ENCODE results near the gene WWC2. TPM values are rescaled to one million over a fixed set of nuclear protein-coding genes. Genes with fewer than 3 reads are reported as not detected.
A peak's percentile ranks its signal among the peaks of the same experiment; 100 is the strongest.

Gene WWC2
- total RNA-seq, 1 donor from 2014 or later: 18.2 TPM

DNA sequence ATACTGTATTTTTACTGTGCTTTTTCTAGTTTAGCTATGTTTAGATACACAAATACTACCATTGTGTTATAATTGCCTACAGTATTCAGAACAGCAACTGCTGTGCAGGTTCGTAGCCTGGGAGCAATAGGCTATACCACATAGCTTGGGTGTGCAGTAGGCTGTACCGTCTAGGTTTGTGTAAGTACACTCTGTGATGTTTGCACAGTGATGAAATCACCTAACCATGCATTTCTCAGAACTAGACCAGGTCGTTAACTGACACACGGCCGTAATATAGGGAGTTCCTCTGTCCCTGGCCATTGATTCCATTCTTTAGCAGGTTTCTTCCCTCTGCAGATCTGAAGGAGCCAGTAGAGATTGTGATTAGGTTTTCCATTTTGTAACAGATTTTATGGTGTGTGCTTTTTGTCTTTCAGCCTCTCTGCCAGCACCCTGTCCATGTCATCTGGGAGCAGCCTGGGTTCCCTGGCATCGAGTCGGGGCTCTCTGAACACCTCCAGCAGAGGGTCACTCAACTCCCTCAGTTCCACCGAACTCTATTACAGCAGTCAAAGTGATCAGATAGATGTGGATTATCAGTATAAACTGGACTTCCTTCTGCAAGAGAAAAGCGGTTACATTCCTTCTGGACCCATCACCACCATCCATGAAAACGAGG, 161.6 kb downstream of the WWC2 start:
- Mint-ChIP-seq H3K27ac (ENCODE audit: unreplicated experiment) (no peak overlapping the region), H3K36me3 (ENCODE audit: unreplicated experiment) (no peaks in the 10 kb centered on the region), H3K4me1 (ENCODE audit: low read depth, unreplicated experiment) (peaks cover 19% of the 10 kb centered on the region), H3K4me3 (ENCODE audit: unreplicated experiment) (no peak overlapping the region), H3K27me3 (ENCODE audit: unreplicated experiment) (peaks cover 2% of the 10 kb centered on the region), H3K9me3 (ENCODE audit: unreplicated experiment) (peaks cover 2% of the 10 kb centered on the region)
- no peak for DNase-seq
- TF ChIP-seq, protein P1, sequence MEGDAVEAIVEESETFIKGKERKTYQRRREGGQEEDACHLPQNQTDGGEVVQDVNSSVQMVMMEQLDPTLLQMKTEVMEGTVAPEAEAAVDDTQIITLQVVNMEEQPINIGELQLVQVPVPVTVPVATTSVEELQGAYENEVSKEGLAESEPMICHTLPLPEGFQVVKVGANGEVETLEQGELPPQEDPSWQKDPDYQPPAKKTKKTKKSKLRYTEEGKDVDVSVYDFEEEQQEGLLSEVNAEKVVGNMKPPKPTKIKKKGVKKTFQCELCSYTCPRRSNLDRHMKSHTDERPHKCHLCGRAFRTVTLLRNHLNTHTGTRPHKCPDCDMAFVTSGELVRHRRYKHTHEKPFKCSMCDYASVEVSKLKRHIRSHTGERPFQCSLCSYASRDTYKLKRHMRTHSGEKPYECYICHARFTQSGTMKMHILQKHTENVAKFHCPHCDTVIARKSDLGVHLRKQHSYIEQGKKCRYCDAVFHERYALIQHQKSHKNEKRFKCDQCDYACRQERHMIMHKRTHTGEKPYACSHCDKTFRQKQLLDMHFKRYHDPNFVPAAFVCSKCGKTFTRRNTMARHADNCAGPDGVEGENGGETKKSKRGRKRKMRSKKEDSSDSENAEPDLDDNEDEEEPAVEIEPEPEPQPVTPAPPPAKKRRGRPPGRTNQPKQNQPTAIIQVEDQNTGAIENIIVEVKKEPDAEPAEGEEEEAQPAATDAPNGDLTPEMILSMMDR (IDR thresholded peaks at IDR 0.05; ENCODE audit: partially characterized antibody, unreplicated experiment): no peak

DNA sequence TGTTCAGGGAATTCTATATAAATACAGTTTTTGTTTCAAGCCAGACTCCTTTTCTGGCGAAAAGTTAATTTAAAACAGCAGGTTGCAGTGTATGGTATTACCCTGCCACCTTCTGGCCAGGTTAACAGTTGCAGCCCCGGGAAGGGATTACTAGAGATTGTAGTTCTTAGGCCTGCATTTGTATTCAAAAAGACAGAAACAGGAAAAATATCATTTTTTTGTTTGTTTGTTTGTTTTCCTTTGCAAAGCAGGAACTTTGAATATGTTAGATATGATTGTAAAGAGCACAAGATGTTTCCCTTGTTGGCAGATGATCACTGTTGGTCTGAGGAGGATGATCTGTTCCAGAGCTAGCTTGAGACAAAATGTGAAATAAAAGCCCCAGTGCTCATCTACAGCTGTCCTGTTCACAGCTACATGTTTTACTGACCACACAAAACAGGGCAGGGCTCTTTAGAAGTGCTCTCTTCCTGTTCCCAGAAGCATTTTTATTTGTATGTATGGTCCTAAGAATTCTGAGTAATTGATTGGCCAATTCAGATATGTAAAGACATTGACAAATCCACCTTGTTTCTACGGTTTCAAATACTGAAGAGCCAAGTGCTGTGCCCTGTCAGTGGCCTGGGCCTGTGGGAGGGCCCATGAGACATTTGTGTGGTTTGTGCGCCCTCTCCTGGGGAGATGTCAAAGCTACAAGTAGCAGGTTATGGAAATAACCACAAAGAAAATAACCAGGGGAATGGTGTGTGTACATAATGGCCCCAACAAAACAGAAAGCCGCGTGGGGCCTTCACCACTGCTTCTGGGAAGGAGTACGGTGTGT, 163.1 kb downstream of the WWC2 start:
- Mint-ChIP-seq H3K27ac (ENCODE audit: unreplicated experiment) (peak overlapping the region; percentile 71), H3K27me3 (ENCODE audit: unreplicated experiment) (peaks cover 1% of the 10 kb centered on the region), H3K36me3 (ENCODE audit: unreplicated experiment) (no peaks in the 10 kb centered on the region), H3K4me3 (ENCODE audit: unreplicated experiment) (no peak overlapping the region), H3K4me1 (ENCODE audit: low read depth, unreplicated experiment) (peaks cover 16% of the 10 kb centered on the region), H3K9me3 (ENCODE audit: unreplicated experiment) (peaks cover 2% of the 10 kb centered on the region)
- TF ChIP-seq, protein P1 (IDR thresholded peaks at IDR 0.05; ENCODE audit: partially characterized antibody, unreplicated experiment): peak; percentile 75
- DNase-seq: peak; percentile 86

DNA sequence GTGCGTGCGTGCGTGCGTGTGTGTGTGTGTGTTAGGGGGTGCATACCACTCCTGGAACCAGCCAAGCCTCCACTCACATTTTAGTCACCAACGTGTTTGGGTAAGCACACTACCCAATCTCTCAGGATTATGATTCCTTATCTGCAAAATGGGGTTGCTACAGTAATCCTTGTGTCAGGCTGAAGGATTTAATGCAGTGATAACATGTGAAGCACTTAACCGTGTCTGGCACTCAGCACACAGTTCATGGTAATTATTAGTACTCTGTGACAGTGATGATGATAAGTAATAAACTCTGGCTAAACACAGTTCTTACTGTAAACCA, 163.7 kb downstream of the WWC2 start:
- Mint-ChIP-seq H3K27ac (ENCODE audit: unreplicated experiment) (peak overlapping the region; percentile 19), H3K27me3 (ENCODE audit: unreplicated experiment) (no peaks in the 10 kb centered on the region), H3K4me1 (ENCODE audit: low read depth, unreplicated experiment) (peaks cover 10% of the 10 kb centered on the region), H3K4me3 (ENCODE audit: unreplicated experiment) (no peak overlapping the region), H3K9me3 (ENCODE audit: unreplicated experiment) (peaks cover 2% of the 10 kb centered on the region), H3K36me3 (ENCODE audit: unreplicated experiment) (no peaks in the 10 kb centered on the region)
- TF ChIP-seq, protein P1 (IDR thresholded peaks at IDR 0.05; ENCODE audit: partially characterized antibody, unreplicated experiment): no peak
- no peak for DNase-seq

GRCh38 chr4:183263787-183264386, 164.8 kb downstream of the WWC2 start:
- TF ChIP-seq, protein P1 (IDR thresholded peaks at IDR 0.05; ENCODE audit: partially characterized antibody, unreplicated experiment): no peak
- peaks cover 2% of the 10 kb centered on the region for H3K9me3 Mint-ChIP-seq (ENCODE audit: unreplicated experiment)

More at GRCh38 chr4:183263787-183264386, 164.8 kb downstream of the WWC2 start:
- Mint-ChIP-seq H3K27me3 (ENCODE audit: unreplicated experiment) (no peaks in the 10 kb centered on the region), H3K36me3 (ENCODE audit: unreplicated experiment) (no peaks in the 10 kb centered on the region), H3K4me1 (ENCODE audit: low read depth, unreplicated experiment) (peaks cover 9% of the 10 kb centered on the region), H3K4me3 (ENCODE audit: unreplicated experiment) (no peak overlapping the region), H3K27ac (ENCODE audit: unreplicated experiment) (no peak overlapping the region)
- no peak for DNase-seq
